ENCODE measurements around the gene DYRK4.

Gene DYRK4

GRCh38 chr12:4643747-4644146 lies 81.7 kb downstream of the DYRK4 start:
- no peak for DNase-seq (ENCODE audit: low read depth)
- H3K4me3 ChIP-seq (ENCODE audit: low read length), result no peak overlapping the region
- TF ChIP-seq CTCF (conservative IDR thresholded peaks at IDR 0.05; ENCODE audit: low read depth, low read length), result no peak

- H3K4me3 ChIP-seq (ENCODE audit: low read length), result no peak overlapping the region
- no peak for DNase-seq (ENCODE audit: low read depth)
- TF ChIP-seq CTCF (conservative IDR thresholded peaks at IDR 0.05; ENCODE audit: low read depth, low read length), result no peak
These were observed 83.0 kb downstream of the DYRK4 start for GRCh38 chr12:4645023-4645422.

GRCh38 chr12:4648104-4648500 lies 86.1 kb downstream of the DYRK4 start:
- TF ChIP-seq CTCF (conservative IDR thresholded peaks at IDR 0.05; ENCODE audit: low read depth, low read length), result no peak
- no peak for DNase-seq (ENCODE audit: low read depth)
- H3K4me3 ChIP-seq (ENCODE audit: low read length), result peak overlapping the region; percentile 98

- H3K4me3 ChIP-seq (ENCODE audit: low read length), result peak within 1 kb of the TSS; percentile 98
- DNase-seq (ENCODE audit: low read depth), result peak; percentile 55
- TF ChIP-seq CTCF (conservative IDR thresholded peaks at IDR 0.05; ENCODE audit: low read depth, low read length), result no peak
These were observed 86.7 kb downstream of the DYRK4 start, which contains the start of the genes AKAP3 and NDUFA9 for GRCh38 chr12:4648501-4649357. Gene AKAP3 (minus strand): TSS chr12:4649051. CDS start chr12:4638196, 10,855 bp downstream. Gene NDUFA9 (plus strand): TSS chr12:4649114. CDS start chr12:4649127, 13 bp downstream.

- no peak for DNase-seq (ENCODE audit: low read depth)
- H3K4me3 ChIP-seq (ENCODE audit: low read length), result peak overlapping the region; percentile 98
- no peak for TF ChIP-seq CTCF (conservative IDR thresholded peaks at IDR 0.05; ENCODE audit: low read depth, low read length)
These were observed 87.3 kb downstream of the DYRK4 start for GRCh38 chr12:4649358-4649661.

- peak; percentile 18 for TF ChIP-seq CTCF (conservative IDR thresholded peaks at IDR 0.05; ENCODE audit: low read depth, low read length)
- H3K4me3 ChIP-seq (ENCODE audit: low read length), result no peak overlapping the region
- no peak for DNase-seq (ENCODE audit: low read depth)
These were observed 91.2 kb downstream of the DYRK4 start for GRCh38 chr12:4653257-4653656.

GRCh38 chr12:4653691-4654090 lies 91.7 kb downstream of the DYRK4 start:
- DNase-seq (ENCODE audit: low read depth), result no peak
- TF ChIP-seq CTCF (conservative IDR thresholded peaks at IDR 0.05; ENCODE audit: low read depth, low read length), result no peak

More at GRCh38 chr12:4653691-4654090, 91.7 kb downstream of the DYRK4 start:
- no peak overlapping the region for H3K4me3 ChIP-seq (ENCODE audit: low read length)
